HG03565 (cell line): ENCODE results near the gene PCNX1.
"Not testable (repeated sequence)": the region's sequence is repeated elsewhere in the genome, so short reads cannot be mapped to it uniquely, and the experiment has no call there.

Source experiments
- ATAC-seq: cut with Tn5 transposase; IDR thresholded peaks from one replicate; pipeline ENCODE4 v1.9.1; 2021; ENCODE audit warnings: mild to moderate bottlenecking, moderate library complexity; ENCODE audit not compliant: unreplicated experiment

PCNX1 gene

DNA sequence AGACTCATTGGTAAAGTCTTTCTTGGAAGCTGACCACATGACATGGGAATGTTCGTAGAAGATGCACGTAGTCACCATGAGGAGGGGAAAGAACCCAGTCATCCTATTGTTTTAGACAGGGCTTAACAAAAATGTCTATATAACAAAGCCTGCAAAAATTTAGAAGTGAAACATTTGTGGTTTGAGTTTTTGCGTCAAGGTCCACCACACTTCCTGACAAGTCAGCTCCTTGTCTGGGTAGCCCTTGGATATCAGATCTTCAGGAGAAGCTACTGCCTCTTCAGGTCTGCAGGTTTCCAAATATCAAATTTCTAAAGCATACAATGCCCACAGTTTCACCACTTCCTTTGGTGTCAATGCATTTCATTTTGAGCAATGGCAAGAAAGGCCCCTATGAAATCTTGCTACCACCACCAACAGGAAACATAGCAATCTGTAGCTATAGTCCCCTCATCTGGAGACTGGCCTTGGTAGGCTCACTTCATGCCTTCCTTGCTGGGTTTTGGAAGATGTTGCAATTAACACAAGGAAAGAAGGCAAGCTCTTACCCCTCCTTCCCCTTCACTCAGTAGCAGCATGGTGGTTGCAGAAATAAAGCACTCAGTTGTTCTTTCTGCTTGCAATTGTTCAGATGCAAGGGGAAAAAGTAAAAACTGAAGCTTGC lies 235.2 kb downstream of the PCNX1 start:
- no peak for ATAC-seq

DNA sequence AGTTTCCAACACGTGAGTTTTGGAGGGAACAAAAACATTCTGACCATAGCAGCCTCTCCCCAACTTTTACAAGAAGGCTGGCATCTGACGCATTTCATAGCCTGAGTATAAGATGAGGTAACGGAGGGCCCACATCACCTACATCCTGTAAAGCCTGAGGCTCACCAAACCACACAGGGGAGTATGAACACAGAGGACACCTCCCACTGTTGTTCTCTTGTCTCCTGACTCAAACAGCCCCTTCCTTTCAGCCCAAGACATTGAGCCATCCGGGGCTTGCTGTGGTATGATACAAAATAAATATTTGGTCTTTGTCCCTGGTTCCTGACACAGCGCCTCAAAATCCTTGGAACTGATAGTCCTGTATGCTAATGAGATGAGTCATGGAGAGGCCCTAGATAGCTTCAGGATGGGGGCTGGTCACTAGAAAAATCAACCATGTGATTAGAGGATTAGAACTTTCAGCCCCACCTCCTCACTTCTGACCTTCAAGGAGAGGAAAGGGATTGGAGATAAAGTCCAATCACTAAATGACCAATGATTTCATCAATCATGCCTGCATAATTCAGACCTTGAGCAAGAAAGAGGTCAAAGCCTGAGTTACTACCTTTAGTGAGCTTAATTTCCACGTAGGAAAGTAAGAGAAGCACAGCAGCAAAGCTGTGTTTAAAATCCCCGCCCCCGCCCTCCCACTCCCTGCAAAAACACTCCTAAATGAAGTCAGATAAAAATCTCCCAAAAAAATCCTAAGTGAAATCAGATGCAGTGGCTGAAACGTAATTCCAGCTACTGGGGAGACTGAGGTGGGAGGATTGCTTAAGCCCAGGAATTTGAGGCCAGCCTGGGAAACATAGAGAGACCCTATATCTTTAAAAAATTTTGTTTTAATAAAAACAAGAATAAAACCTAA lies 236.4 kb downstream of the PCNX1 start:
- ATAC-seq: no peak

DNA sequence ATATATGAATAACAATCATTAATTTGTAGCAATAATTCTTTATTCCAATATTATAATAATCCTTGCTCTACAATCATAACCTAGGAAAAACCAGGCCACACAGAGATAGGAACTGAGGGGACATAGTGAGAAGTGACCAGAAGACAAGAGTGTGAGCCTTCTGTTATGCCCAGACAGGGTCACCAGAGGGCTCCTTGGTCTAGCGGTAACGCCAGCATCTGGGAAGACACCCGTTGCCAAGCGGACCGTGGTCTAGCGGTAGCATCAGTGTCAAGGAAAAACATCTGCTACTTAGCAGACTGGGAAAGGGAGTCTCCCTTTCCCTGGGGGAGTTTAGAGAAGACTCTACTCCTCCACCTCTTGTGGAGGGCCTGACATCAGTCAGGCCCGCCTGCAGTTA lies 240.1 kb downstream of the PCNX1 start:
- ATAC-seq: not testable (repeated sequence)

DNA sequence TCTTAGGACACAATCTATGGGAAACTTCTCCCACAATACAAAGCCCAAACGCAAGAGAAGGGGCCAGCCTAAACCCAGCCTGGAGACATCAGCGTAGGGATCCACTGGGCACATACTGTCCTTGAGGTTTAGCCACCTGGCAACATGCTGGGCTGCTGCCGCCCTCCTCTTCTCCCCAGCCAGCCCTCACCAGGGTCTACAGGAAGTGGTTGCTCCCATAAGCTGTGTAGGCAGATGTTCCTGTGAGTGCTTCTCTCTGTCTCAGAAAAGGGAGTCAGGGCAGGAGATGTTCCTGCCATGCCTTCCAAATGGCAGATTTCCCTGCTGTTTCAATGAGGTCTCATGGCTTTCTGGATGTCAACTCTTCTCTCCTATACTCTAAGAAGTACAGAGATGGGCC lies 241.4 kb downstream of the PCNX1 start:
- ATAC-seq: no peak

DNA sequence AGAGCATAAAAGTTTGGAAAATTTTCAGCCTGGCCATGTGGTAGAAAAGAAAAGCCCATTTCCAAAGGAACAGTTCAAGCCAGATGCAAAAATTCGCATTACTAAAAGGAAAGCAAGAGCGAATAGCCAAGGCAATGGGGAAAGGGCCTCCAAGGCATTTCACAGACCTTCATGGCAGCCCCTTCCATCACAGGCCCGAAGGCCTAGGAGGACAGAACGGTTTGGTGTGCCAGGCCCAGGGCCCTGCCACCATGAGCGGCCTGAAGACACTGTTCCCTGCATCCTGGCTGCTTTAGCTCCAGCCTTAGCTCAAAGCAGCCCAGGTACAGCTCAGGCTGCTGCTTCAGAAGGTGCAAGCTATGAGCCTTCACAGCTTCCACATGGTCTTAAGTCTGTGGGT lies 243.5 kb downstream of the PCNX1 start:
- no peak for ATAC-seq

DNA sequence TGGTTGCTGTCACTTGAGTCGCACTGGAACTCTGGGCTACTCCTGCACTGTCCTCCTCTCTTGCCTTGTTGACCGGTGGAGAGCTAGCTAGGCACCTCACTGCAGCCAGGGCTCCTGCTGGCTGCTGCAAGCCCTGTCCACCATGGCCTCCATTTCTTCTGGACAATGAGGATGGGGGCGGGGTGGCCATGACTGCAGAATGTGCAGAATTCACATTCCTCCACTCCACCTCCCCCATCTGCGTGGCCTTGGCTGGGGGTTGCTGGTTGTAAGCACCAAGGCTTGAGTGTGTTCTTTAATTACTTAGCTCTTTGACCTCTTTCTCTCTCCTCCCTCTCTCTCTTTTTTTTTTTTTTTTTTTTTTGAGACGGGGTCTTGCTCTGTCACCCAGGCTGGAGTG lies 248.5 kb downstream of the PCNX1 start:
- ATAC-seq: no peak

DNA sequence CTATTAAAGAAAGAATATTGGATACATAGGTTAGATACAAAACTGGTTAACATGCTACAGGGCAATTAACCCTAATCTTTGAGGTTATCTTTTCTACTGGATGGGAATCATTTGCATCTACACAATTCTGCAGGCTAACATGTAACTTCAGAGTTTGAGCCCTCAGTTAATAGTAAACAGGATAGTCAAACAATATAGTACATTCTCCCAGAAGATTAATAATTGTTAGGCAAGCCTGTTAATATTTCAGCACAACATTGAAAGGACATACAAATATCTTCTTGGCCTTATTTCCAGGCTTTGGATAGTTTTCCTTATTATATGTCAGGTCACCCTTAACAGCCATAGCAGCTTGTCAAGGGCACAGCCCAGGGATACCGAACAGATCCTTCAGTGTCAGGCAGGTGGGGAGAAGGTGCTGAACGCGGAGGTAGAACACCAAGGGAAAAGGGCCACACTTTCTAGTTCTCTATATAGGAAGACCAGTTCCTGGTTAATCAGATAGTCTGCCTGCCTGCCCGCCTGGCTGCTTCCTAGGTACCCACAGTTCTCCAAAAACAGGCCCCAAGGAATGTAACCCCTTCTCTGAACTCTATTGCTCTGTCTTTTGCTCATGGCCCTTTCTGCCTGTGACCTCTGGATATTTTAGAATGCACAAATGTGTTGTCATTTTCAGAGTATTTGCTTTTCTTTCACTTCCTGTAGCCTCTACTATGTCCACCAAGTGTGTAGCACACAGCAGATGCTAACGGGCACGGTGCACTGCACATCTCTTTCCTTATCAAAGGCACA lies 256.0 kb downstream of the PCNX1 start:
- no peak for ATAC-seq

DNA sequence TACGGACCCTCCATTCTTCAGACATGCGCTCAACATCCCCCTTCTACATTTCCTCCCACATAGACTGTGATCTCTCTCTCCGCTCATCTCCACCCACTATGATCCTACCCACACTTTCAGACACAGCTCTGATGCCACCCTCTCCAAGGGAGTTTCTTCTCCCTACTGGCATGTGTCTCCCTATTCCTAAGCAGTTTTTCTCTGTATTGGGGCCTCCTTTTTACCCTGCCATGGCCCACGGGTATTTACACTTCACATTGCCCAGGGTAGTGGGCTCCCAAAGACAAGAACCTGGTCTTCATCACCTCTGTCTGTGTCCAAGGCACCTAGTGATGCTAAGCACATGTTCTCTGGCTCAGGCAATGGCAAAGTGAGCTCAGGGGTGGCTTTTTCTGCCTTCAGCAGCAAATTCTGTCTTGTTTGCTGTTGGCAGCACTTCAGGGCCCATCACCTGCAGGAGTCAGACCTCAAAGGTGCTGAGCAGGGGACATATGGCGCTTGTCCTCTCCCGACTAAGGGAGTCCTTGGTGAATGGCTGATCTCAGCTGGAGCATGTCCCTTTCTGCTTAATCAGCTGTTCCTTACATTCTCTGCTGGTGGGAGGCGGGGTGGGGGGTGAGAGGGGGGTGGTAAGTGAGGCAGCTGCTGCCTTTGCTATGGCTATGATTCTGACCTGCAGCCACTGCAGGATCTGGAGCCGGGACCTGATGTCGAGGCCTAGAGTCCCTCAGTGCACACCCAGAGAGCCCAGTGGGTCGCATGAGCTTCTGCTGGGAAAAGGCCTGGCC lies 256.8 kb downstream of the PCNX1 start:
- ATAC-seq: no peak
